ENCODE results near the gene BUD31.

GRCh38 chr7:99408379-99409191 lies at the start of gene BUD31, which contains the start of gene PDAP1:
- TF ChIP-seq CTCF (IDR thresholded peaks at IDR 0.05) (peak in 2 of 3 donors; percentile 34 to 55), POLR2A (IDR thresholded peaks at IDR 0.05) (no peak)
